Karpas-422 (cell line): ENCODE data around the gene PALMD. TPM values are rescaled to one million over a fixed set of nuclear protein-coding genes. Genes with fewer than 3 reads are reported as not detected.

ENCODE experiments used
- DNase-seq: peaks from one replicate; pipeline ENCODE4 v3.0.0-alpha.2; 2015
- H2AFZ ChIP-seq: fragments of 200-600 bp; sonication (generic); 2 replicates; pipeline ENCODE4 v1.6.1; 2014; ENCODE audit warnings: antibody characterized with exemption, low read length, mixed read lengths
- H3K27ac ChIP-seq: fragments of 200-600 bp; sonication (generic); 2 replicates; pipeline ENCODE4 v1.5.1; 2014; ENCODE audit warnings: mild to moderate bottlenecking, low read length, moderate library complexity
- H3K27me3 ChIP-seq: fragments of 200-600 bp; sonication (generic); 2 replicates; pipeline ENCODE4 v1.6.1; 2014; ENCODE audit warnings: low read length, mixed read lengths
- H3K36me3 ChIP-seq: fragments of 200-600 bp; sonication (generic); 2 replicates; pipeline ENCODE4 v1.6.1; 2014; ENCODE audit warnings: low read length, mixed read lengths; ENCODE audit not compliant: insufficient read depth
- H3K4me1 ChIP-seq: fragments of 200-600 bp; sonication (generic); 2 replicates; pipeline ENCODE4 v1.6.1; 2014; ENCODE audit warnings: mild to moderate bottlenecking, low read length, mixed read lengths
- H3K4me2 ChIP-seq: fragments of 200-600 bp; sonication (generic); 2 replicates; pipeline ENCODE4 v1.6.1; 2014; ENCODE audit warnings: low read length, low read depth, mild to moderate bottlenecking; ENCODE audit not compliant: poor library complexity, severe bottlenecking
- H3K4me3 ChIP-seq: fragments of 200-600 bp; sonication (generic); 2 replicates; pipeline ENCODE4 v1.5.1; 2014; ENCODE audit warnings: mild to moderate bottlenecking, antibody characterized with exemption, low read length, mixed read lengths
- H3K79me2 ChIP-seq: fragments of 200-600 bp; sonication (generic); 2 replicates; pipeline ENCODE4 v1.6.1; 2014; ENCODE audit warnings: mild to moderate bottlenecking, low read length, mixed read lengths
- H3K9ac ChIP-seq: fragments of 200-600 bp; sonication (generic); 2 replicates; pipeline ENCODE4 v1.6.0; 2014; ENCODE audit warnings: low read length
- H3K9me2 ChIP-seq: fragments of 200-600 bp; sonication (generic), shearing (Covaris generic); replicated peaks from 2 replicates; pipeline ENCODE4 v1.6.0; 2014; ENCODE audit warnings: mild to moderate bottlenecking, low read length, moderate library complexity; ENCODE audit not compliant: insufficient read depth
- H3K9me3 ChIP-seq: fragments of 300-700, 200-600 bp; sonication (generic); 2 replicates; pipeline ENCODE4 v1.6.1; 2014; ENCODE audit warnings: low read length, mixed read lengths
- H4K20me1 ChIP-seq: fragments of 200-600 bp; sonication (generic); 2 replicates; pipeline ENCODE4 v1.6.1; 2014; ENCODE audit warnings: mild to moderate bottlenecking, antibody characterized with exemption, low read length, low read depth; ENCODE audit not compliant: insufficient read depth
- total RNA-seq: library from RNA; depleted of rRNA; stranded (reverse); fragments of >200 nt; shearing (Covaris generic); gene quantifications from 2 replicates; pipeline ENCODE4 v1.2.3, GENCODE V29; 2014; ENCODE audit warnings: low replicate concordance

The PALMD gene
- total RNA-seq, 1 experiment from 2014 or later = not detected

DNA sequence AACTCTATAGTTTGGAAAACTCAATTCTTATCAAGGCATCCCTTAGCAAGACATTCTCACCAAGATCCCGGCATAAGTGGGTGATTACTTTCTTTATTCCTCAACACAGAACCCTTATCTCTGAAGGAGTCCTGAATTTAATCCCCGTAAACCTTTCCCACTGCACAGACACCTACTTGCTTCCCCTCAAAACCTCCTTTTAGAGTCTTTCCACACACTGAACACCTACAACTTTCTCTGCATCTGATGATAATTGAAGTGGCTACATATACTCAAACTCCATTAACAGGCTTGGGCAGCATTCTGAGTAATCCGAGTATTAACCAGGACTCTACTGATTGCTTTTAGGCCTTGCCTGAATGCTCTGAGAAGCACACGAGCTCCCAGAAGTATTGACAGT lies 23.5 kb downstream of the PALMD start:
- H4K20me1 ChIP-seq = no peaks in the 10 kb centered on the region
- no peaks in the 10 kb centered on the region for H3K9me3 ChIP-seq
- no peak overlapping the region for H3K4me3 ChIP-seq
- no peak for DNase-seq
- H3K4me2 ChIP-seq = no peak overlapping the region
- H3K27me3 ChIP-seq = no peaks in the 10 kb centered on the region
- H3K36me3 ChIP-seq = no peaks in the 10 kb centered on the region
- H3K27ac ChIP-seq = no peak overlapping the region
- no peaks in the 10 kb centered on the region for H3K9me2 ChIP-seq
- no peaks in the 10 kb centered on the region for H3K79me2 ChIP-seq
- no peak overlapping the region for H3K9ac ChIP-seq
- H2AFZ ChIP-seq = no peak overlapping the region
- H3K4me1 ChIP-seq = peaks cover 42% of the 10 kb centered on the region

DNA sequence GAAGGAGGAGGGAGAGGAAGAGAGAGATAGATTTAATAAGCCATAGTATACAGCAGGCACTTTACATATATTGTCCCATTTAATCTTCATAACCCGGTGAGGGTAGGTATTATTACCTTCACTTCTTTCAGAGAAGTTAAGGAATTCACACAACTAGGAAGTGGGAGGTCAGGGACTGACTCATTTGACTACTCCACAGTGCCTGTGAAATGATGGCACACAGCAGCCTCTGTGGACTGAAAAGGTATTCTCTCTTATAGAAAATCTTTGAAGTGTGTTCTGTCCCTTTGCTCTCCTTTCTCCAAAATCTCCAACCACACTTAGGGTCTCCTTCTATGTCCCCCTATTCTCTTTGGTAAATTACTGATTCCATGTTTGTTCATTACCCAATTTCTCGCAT lies 23.9 kb downstream of the PALMD start:
- H4K20me1 ChIP-seq = no peaks in the 10 kb centered on the region
- no peak overlapping the region for H2AFZ ChIP-seq
- no peak overlapping the region for H3K9ac ChIP-seq
- no peaks in the 10 kb centered on the region for H3K36me3 ChIP-seq
- H3K9me2 ChIP-seq = no peaks in the 10 kb centered on the region
- H3K27ac ChIP-seq = no peak overlapping the region
- H3K4me2 ChIP-seq = peak overlapping the region; percentile 27
- H3K4me1 ChIP-seq = peaks cover 42% of the 10 kb centered on the region
- no peak for DNase-seq
- no peak overlapping the region for H3K4me3 ChIP-seq
- H3K79me2 ChIP-seq = no peaks in the 10 kb centered on the region
- no peaks in the 10 kb centered on the region for H3K27me3 ChIP-seq
- H3K9me3 ChIP-seq = no peaks in the 10 kb centered on the region

DNA sequence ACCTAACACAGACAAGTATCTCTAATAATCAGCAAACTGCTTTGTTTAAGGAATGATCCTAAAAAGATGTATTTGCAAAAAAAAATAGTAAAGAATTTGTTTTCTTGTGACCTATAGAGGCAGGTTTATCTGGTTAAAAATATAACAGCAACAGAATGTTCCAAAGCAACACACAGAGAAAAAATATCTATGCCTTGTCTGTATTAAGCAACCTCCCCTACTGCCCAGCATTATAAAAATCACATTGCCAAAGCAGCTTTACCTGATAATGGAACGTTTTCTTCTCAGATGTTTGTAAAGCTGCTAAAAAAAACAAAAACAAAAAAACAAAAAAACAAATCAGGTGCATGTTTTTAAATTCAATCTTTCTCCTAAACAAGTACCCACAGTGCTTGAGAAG lies 24.7 kb downstream of the PALMD start:
- H3K9ac ChIP-seq = no peak overlapping the region
- no peak overlapping the region for H3K27ac ChIP-seq
- no peak overlapping the region for H2AFZ ChIP-seq
- no peaks in the 10 kb centered on the region for H3K27me3 ChIP-seq
- H3K4me1 ChIP-seq = peaks cover 45% of the 10 kb centered on the region
- no peak overlapping the region for H3K4me3 ChIP-seq
- H3K9me2 ChIP-seq = no peaks in the 10 kb centered on the region
- DNase-seq = no peak
- no peaks in the 10 kb centered on the region for H3K36me3 ChIP-seq
- no peaks in the 10 kb centered on the region for H4K20me1 ChIP-seq
- H3K4me2 ChIP-seq = peak overlapping the region; percentile 27
- no peaks in the 10 kb centered on the region for H3K9me3 ChIP-seq
- H3K79me2 ChIP-seq = no peaks in the 10 kb centered on the region

DNA sequence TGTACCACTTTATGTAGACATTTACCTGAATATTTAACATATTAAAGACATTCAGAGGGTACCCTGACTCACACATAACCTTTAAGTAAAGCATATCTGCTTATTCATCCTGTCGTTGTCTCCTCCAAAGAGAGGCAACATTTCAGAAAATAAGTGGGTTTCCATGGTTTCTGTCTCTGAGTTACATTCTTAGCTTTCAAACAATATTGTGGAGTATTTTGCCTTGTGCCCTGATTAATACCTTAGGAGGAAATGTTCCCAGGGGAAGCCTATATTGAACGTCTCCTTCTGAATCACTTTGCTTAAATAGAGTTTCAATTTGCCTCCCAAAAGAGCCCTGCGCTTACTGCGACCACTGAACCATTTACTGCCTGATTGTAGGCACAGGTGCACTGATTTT lies 26.1 kb downstream of the PALMD start:
- H3K9me2 ChIP-seq = no peaks in the 10 kb centered on the region
- H2AFZ ChIP-seq = no peak overlapping the region
- no peaks in the 10 kb centered on the region for H3K79me2 ChIP-seq
- no peaks in the 10 kb centered on the region for H3K36me3 ChIP-seq
- H4K20me1 ChIP-seq = no peaks in the 10 kb centered on the region
- H3K9me3 ChIP-seq = no peaks in the 10 kb centered on the region
- no peaks in the 10 kb centered on the region for H3K27me3 ChIP-seq
- peak overlapping the region; percentile 28 for H3K4me3 ChIP-seq
- H3K4me2 ChIP-seq = peak overlapping the region; percentile 41
- H3K9ac ChIP-seq = no peak overlapping the region
- H3K27ac ChIP-seq = no peak overlapping the region
- H3K4me1 ChIP-seq = peaks cover 47% of the 10 kb centered on the region
- DNase-seq = no peak

DNA sequence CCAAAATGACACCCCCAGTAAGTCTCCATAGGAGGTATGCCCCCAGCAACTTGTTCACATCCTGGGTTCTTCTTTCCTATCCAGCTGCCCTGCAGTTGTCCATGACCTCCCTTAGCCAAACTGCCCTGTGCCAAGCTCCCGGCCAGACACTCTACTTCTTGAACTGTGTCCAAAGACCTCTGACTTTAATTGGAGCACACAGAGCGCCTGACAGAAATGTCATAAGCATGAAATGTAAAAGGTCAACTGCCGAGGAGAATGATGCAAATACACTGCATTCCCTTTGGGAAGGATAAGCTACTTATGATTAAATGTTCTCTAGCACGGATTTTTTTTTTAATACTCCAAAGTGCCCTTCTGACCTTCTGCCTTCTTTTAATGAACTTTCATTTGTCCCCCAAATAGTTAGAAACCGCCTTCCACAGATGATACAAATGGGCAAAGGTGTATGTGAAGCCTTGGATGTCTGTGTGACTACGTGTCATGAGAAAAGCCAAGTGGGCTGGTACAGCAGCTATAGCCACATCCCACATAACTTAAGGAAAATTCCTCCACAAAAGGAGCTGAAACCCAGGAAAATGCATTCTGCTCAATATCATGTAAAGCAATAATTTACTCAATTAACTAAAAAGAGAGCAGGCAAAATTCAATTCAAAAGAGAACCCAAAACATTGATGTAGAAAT lies 26.8 kb downstream of the PALMD start:
- H4K20me1 ChIP-seq = no peaks in the 10 kb centered on the region
- no peaks in the 10 kb centered on the region for H3K27me3 ChIP-seq
- H3K9me3 ChIP-seq = no peaks in the 10 kb centered on the region
- H3K4me2 ChIP-seq = peak overlapping the region; percentile 41
- no peaks in the 10 kb centered on the region for H3K36me3 ChIP-seq
- H2AFZ ChIP-seq = no peak overlapping the region
- no peak overlapping the region for H3K9ac ChIP-seq
- H3K4me3 ChIP-seq = peak overlapping the region; percentile 28
- no peak for DNase-seq
- no peak overlapping the region for H3K27ac ChIP-seq
- no peaks in the 10 kb centered on the region for H3K9me2 ChIP-seq
- H3K79me2 ChIP-seq = no peaks in the 10 kb centered on the region
- H3K4me1 ChIP-seq = peaks cover 47% of the 10 kb centered on the region

DNA sequence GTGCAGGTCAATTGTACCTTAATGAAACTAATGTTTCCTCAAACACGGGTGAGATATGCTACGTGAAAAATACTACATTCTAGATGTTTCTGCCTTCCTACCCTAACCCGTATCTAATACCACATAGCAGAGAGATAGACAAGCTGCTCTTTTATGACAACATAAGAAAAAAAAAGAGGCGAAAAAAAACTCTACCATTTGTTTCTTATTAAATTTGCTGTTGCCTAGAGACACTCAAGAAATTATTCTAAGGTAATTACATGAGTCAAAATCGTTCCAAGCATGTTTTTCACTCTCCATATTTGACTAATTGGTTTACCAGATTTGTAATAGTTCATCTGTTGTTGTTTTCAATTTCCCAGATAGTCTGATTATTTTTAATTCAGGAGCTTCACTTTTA lies 27.4 kb downstream of the PALMD start:
- H3K4me2 ChIP-seq = peak overlapping the region; percentile 41
- H3K27me3 ChIP-seq = no peaks in the 10 kb centered on the region
- H3K27ac ChIP-seq = no peak overlapping the region
- no peak overlapping the region for H3K9ac ChIP-seq
- no peak for DNase-seq
- peaks cover 47% of the 10 kb centered on the region for H3K4me1 ChIP-seq
- H4K20me1 ChIP-seq = no peaks in the 10 kb centered on the region
- no peaks in the 10 kb centered on the region for H3K79me2 ChIP-seq
- H3K4me3 ChIP-seq = no peak overlapping the region
- H3K36me3 ChIP-seq = no peaks in the 10 kb centered on the region
- H3K9me2 ChIP-seq = no peaks in the 10 kb centered on the region
- H3K9me3 ChIP-seq = no peaks in the 10 kb centered on the region
- H2AFZ ChIP-seq = no peak overlapping the region

DNA sequence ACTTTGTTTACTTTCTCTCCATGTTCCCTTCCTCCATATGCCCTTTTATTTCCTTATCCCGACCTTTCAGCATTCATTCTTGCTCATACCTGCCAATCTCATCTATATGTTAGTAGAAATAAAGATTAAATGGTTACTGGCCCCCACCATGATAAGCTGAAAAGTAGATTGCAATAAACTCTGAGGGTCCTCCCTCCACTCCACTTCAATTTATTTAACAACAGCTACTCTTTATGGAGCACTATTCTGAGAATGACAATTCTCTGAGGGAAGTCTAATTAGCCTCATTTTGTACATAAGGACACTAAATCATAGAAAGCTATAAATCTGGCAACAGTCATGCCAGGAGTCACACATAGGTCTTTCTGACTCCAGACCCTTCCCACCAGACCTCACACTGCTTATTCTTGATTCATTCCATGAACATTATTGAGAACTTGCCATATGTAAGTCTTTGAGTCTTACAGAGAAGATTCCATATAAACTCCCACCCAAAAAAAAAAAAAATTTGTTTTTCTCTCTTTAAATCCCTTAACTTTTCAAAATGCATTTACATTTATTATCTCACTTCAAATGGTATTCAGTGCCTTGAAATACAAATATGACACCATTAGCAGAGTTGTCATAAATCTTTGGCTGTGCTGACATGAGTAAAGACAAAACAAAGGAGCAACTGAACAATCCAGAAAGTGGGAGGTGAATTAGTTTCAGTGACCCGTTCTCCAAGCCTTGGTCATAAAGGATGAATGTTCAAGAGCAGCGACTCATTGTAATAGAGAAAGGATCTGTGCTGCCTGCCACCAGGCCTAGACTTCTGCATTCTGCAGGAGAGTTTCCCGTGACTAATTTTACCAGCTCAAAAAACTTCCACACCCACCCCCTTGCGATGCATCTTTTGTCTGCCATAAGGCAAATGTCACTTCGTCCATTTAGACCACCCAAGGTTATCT lies 28.5 kb downstream of the PALMD start:
- no peak for DNase-seq
- peaks cover 46% of the 10 kb centered on the region for H3K4me1 ChIP-seq
- no peaks in the 10 kb centered on the region for H3K27me3 ChIP-seq
- H3K4me3 ChIP-seq = no peak overlapping the region
- H3K9me2 ChIP-seq = no peaks in the 10 kb centered on the region
- no peak overlapping the region for H3K4me2 ChIP-seq
- H3K79me2 ChIP-seq = no peaks in the 10 kb centered on the region
- no peak overlapping the region for H3K9ac ChIP-seq
- no peaks in the 10 kb centered on the region for H4K20me1 ChIP-seq
- no peak overlapping the region for H3K27ac ChIP-seq
- no peaks in the 10 kb centered on the region for H3K9me3 ChIP-seq
- no peaks in the 10 kb centered on the region for H3K36me3 ChIP-seq
- no peak overlapping the region for H2AFZ ChIP-seq

DNA sequence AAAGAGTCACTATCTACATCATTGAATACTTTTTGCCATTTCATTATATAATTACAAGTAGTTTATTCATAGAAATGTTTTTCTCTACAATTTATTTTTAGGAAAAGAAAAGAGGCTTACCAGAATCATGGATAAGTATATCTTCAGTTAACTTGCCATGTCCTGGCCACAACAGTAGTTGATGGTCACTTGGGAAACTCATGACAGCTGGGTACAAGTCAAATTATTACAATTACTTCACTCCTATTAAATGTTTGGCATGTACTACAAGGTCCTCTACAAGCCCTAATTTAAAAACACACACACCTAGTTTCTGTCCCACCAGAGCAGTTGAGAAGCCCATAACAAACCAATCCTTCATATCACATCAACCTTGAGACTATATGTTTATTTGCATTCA lies 29.4 kb downstream of the PALMD start:
- H3K79me2 ChIP-seq = no peaks in the 10 kb centered on the region
- no peak overlapping the region for H3K4me2 ChIP-seq
- H3K4me3 ChIP-seq = no peak overlapping the region
- peaks cover 37% of the 10 kb centered on the region for H3K4me1 ChIP-seq
- no peak overlapping the region for H3K9ac ChIP-seq
- no peaks in the 10 kb centered on the region for H3K9me2 ChIP-seq
- no peaks in the 10 kb centered on the region for H4K20me1 ChIP-seq
- H3K27ac ChIP-seq = no peak overlapping the region
- H3K9me3 ChIP-seq = no peaks in the 10 kb centered on the region
- no peaks in the 10 kb centered on the region for H3K27me3 ChIP-seq
- DNase-seq = no peak
- no peak overlapping the region for H2AFZ ChIP-seq
- H3K36me3 ChIP-seq = no peaks in the 10 kb centered on the region
